Neuron (in vitro differentiated cells): ENCODE measurements around the gene FOXS1.

Experiments used
- H2AFZ ChIP-seq: one replicate; pipeline ENCODE4 v1.6.1; 2013; ENCODE audit warnings: low read depth, mild to moderate bottlenecking, inconsistent platforms, low read length, moderate library complexity
- H3K27me3 ChIP-seq: one replicate; pipeline ENCODE4 v1.6.1; 2013; ENCODE audit warnings: low read length; ENCODE audit not compliant: insufficient read depth
- H3K36me3 ChIP-seq: one replicate; pipeline ENCODE4 v1.6.1; 2013; ENCODE audit warnings: low read length; ENCODE audit not compliant: insufficient read depth
- H3K4me1 ChIP-seq: one replicate; pipeline ENCODE4 v1.6.1; 2013; ENCODE audit warnings: low read length; ENCODE audit not compliant: insufficient read depth
- H3K4me3 ChIP-seq: 2 replicates; pipeline ENCODE4 v1.5.1; 2013; ENCODE audit warnings: mild to moderate bottlenecking, low read length, moderate library complexity
- H3K9me3 ChIP-seq: one replicate; pipeline ENCODE4 v1.6.1; 2013; ENCODE audit warnings: low read length

Gene FOXS1

GRCh38 chr20:31858760-31859083 lies 13.3 kb upstream of the FOXS1 start:
- H3K27me3 ChIP-seq, result peaks cover 15% of the 10 kb centered on the region
- no peaks in the 10 kb centered on the region for H3K9me3 ChIP-seq
- H2AFZ ChIP-seq, result no peak overlapping the region
- peaks cover under 1% of the 10 kb centered on the region for H3K36me3 ChIP-seq
- H3K4me1 ChIP-seq, result peaks cover 15% of the 10 kb centered on the region
- H3K4me3 ChIP-seq, result no peak overlapping the region

DNA sequence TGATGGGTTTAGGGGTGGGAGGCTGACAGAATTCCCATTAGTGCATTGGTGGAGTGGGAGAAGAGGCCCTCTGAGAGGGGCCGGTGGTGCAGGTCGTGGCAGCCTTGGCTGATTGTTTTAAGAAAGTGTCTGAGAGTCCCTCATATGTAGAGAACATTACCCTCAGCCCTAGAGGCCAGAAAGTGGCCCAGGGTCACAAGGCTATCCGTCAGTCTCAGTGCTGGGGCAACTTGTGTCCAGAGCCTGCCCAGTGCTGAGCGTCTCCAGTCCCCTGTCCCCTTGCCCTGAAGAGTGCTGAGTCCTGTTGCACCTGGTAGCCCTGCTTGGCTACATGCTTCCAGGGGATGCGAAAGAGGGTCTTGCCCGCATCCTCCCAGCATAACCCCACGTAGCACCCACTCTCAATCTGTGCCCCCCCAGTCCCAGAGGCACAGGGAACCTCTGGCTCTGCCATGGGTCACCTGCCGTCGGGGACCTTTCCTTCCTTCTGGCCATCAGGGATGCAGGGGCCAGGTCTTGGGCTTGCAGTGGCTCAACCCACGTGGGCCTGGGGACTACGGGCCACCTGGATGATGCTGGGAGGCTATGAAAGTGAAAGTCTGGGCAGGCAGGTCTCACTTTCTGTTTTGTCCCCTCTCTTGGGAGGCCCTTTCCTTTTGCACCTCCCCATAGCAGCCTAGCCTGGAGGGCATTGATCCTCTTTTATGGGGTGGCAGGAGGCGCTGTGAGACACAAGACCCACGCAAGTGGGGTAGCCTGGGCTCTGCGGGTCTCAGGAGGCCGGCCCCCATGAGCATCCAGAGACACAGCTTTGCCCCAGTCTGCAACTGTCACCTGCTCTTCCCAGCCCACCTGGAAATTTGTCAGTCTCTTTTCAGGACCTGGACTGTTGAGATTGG lies 12.7 kb upstream of the FOXS1 start:
- H3K9me3 ChIP-seq, result no peaks in the 10 kb centered on the region
- H2AFZ ChIP-seq, result no peak overlapping the region
- no peak overlapping the region for H3K4me3 ChIP-seq
- H3K27me3 ChIP-seq, result peaks cover 17% of the 10 kb centered on the region
- no peaks in the 10 kb centered on the region for H3K36me3 ChIP-seq
- H3K4me1 ChIP-seq, result peaks cover 15% of the 10 kb centered on the region

DNA sequence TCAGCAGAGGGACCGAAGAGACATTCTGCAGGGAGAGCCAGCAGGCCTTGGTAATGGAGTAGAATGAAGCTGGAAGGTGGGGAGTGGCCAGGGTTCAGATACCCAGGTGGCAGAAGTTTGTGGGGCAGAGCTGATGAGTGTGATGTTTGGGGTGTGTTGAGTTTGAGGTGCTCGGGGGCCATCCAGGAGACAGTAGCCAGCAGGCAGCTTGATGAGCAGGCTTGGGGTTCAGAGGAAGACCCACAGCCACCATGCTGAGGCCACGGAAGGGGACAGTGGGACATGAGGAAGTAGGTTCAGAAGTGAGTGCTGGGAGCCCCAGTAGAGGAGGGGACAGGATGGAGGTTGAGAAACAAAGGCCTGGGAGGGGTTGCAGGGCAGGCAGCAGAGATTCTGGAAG lies 11.1 kb upstream of the FOXS1 start:
- Histone ChIP-seq H3K4me3 (no peak overlapping the region), H2AFZ (no peak overlapping the region), H3K4me1 (peaks cover 10% of the 10 kb centered on the region), H3K9me3 (no peaks in the 10 kb centered on the region), H3K36me3 (no peaks in the 10 kb centered on the region), H3K27me3 (peaks cover 18% of the 10 kb centered on the region)

DNA sequence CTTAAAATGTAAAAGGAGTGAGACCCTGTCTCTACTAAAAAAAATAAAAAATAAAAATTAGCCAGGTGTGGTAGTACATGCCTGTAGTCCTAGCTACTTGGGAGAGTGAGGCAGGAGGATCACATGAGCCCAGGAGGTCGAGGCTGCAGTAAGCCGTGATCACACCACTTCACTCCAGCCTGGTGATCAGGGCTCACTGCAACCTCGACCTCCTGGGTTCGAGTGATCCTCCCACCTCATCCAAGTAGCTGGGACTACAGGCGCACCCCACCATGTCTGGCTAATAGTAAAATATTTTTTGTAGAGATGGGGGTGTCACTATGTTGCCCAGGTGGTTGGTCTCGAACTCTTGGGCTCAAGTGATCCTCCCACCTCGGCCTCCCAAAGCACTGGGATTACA lies 8.1 kb upstream of the FOXS1 start:
- Histone ChIP-seq H3K4me1 (no peaks in the 10 kb centered on the region), H3K9me3 (no peaks in the 10 kb centered on the region), H3K27me3 (peaks cover 32% of the 10 kb centered on the region), H2AFZ (no peak overlapping the region), H3K4me3 (no peak overlapping the region), H3K36me3 (no peaks in the 10 kb centered on the region)

GRCh38 chr20:31851240-31851955 lies 6.0 kb upstream of the FOXS1 start:
- H3K9me3 ChIP-seq, result no peaks in the 10 kb centered on the region
- no peaks in the 10 kb centered on the region for H3K36me3 ChIP-seq
- H2AFZ ChIP-seq, result no peak overlapping the region
- no peak overlapping the region for H3K4me3 ChIP-seq
- H3K4me1 ChIP-seq, result no peaks in the 10 kb centered on the region
- peaks cover 32% of the 10 kb centered on the region for H3K27me3 ChIP-seq

DNA sequence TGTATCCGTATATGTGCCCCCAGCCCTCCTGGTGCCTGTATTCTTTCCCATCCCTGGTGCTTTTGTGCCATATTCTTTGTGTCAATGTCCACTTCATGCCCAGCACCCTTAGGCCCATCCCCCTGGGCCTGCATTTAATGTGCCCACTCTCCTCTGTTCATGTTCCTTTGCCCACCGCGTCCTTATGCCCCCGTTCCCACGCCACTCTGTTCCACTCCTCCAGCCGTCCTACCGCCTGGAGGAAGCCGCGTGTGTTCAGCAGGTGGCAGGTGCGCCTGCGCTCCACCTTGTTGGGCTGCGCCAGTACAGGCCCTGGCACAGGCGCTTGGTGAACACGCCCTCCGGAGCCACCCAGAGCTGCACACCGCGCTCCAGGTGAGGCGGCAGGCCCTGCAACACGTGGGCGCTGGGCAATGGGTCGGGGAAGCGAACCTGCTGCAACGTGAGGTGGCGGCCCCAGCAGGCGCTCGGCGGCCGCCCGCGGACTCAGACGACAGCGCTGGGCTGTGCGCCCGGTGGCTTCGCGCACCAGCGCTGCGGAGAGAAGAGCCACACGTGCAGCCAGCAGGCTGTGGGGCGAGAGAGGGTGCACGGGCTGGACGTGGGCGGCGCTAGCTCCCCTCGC lies 4.0 kb upstream of the FOXS1 start:
- Histone ChIP-seq H2AFZ (no peak overlapping the region), H3K4me1 (peaks cover 13% of the 10 kb centered on the region), H3K4me3 (no peak overlapping the region), H3K36me3 (no peaks in the 10 kb centered on the region), H3K27me3 (peaks cover 24% of the 10 kb centered on the region), H3K9me3 (no peaks in the 10 kb centered on the region)

- Histone ChIP-seq H2AFZ (no peak overlapping the region), H3K4me1 (peaks cover 13% of the 10 kb centered on the region), H3K36me3 (no peaks in the 10 kb centered on the region), H3K4me3 (no peak overlapping the region), H3K27me3 (peaks cover 15% of the 10 kb centered on the region), H3K9me3 (no peaks in the 10 kb centered on the region)
Measured at GRCh38 chr20:31848088-31848999, 2.9 kb upstream of the FOXS1 start.

GRCh38 chr20:31846793-31847138 lies 1.4 kb upstream of the FOXS1 start:
- H3K4me1 ChIP-seq, result peaks cover 25% of the 10 kb centered on the region
- peaks cover 15% of the 10 kb centered on the region for H3K27me3 ChIP-seq
- no peak overlapping the region for H3K4me3 ChIP-seq
- H3K36me3 ChIP-seq, result no peaks in the 10 kb centered on the region
- no peak overlapping the region for H2AFZ ChIP-seq
- H3K9me3 ChIP-seq, result no peaks in the 10 kb centered on the region

GRCh38 chr20:31844737-31845299 lies 586 bp downstream of the FOXS1 start:
- Histone ChIP-seq H3K27me3 (peaks cover 9% of the 10 kb centered on the region), H3K4me1 (peaks cover 25% of the 10 kb centered on the region), H2AFZ (no peak overlapping the region), H3K4me3 (no peak overlapping the region), H3K36me3 (no peaks in the 10 kb centered on the region), H3K9me3 (no peaks in the 10 kb centered on the region)

DNA sequence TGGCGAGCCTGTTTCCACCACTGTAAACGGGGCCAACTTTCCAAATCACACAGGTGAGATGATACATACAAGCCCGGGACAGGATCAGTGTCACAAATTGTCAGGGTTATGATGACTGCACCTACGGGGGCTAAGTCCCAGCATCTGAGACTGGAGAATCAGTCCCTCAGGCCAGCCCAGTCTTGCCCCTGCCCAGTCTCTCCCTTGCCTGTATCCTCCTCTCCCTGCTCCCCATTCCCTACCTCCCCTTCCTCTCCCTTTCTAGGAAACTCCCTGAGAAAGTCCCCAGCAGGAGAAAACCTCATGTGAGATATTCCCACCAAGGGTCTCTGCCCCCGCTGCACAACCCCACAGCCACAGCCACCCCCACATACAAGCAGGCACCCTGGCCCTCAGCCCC lies 1.5 kb downstream of the FOXS1 start:
- Histone ChIP-seq H3K9me3 (no peaks in the 10 kb centered on the region), H3K4me1 (peaks cover 25% of the 10 kb centered on the region), H3K36me3 (no peaks in the 10 kb centered on the region), H2AFZ (no peak overlapping the region), H3K4me3 (no peak overlapping the region), H3K27me3 (peaks cover under 1% of the 10 kb centered on the region)

DNA sequence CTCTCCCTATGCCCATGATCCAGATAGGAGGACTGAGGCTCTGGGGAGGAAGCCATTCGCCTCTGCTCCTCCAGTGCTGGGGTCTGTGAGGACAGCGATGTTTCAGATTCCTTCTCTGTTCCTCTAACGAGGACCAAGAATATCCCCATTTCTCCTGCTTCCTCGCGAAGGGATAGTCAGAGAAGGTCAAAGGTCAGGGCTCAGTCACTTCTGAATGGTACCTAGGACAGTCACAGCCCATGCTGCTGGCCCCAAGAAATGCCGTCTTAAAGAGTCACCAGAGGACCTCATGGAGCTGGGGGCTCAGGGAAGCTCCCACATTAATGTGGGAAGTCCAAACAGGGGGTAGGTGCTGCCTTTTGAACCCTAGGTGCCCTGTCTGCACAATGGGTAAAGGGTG lies 2.1 kb downstream of the FOXS1 start:
- H3K36me3 ChIP-seq, result no peaks in the 10 kb centered on the region
- H3K4me1 ChIP-seq, result peaks cover 26% of the 10 kb centered on the region
- no peak overlapping the region for H3K4me3 ChIP-seq
- no peak overlapping the region for H2AFZ ChIP-seq
- H3K27me3 ChIP-seq, result no peaks in the 10 kb centered on the region
- no peaks in the 10 kb centered on the region for H3K9me3 ChIP-seq

DNA sequence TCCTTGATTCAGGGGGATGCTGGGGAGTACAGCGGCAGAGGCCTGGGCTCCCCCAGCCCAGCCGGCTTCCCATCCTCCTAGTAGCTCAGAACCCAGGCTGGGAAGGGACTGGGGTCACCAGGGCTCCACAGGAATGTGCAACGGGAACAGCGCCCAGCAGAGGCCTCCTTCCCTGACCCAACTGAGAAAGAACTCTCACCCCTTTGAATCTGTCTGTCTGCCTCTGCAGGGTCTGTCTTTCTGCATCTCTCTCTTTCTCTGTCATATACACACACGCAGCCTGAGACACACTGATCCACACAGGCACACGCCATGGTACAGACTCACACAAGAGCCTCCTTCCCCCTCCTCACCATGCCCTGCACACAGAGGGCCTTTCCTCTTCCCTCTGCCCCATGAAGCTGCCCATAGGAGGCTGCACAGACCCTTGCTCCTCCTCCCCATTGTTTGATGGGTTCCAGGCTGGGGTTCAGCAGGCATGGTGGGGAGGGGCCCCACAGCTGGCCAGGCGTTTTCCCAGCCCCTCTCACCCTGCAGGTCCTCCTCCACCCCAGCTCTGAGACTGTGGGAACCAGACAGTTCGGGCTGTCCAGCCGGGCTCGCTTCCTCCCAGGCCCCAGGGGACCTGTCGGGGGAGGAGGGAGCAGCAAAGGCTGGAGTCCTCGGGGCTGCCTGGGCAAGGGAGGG lies 2.8 kb downstream of the FOXS1 start:
- no peak overlapping the region for H2AFZ ChIP-seq
- no peak overlapping the region for H3K4me3 ChIP-seq
- no peaks in the 10 kb centered on the region for H3K36me3 ChIP-seq
- peaks cover 33% of the 10 kb centered on the region for H3K4me1 ChIP-seq
- no peaks in the 10 kb centered on the region for H3K27me3 ChIP-seq
- H3K9me3 ChIP-seq, result no peaks in the 10 kb centered on the region
